Measurements from ENCODE around the gene POC1A. TPM values are rescaled to one million over a fixed set of nuclear protein-coding genes. Genes with fewer than 3 reads are reported as not detected.

POC1A gene
- total RNA-seq, 2 donors from 2014 or later, result 2.5 to 5.3 TPM

DNA sequence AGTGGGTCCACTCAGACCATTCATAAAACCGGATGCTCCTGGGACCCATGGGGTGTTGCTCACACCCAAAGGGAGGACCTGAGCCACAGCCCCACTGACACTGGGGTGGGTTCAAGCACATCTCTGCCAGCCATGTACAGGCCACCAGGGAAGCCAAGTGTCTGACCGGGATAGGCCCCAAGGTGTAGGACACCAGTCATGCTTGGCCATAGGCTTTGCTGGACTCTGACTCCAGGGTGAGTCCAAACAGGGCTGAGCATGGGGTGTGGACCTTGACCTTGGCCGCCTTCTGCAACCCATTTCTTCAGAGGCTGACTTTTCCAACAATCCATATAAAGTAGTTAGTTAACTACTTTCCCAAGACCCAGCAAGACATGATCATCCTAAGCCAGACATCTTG, 66.5 kb downstream of the POC1A start:
- H3K27me3 ChIP-seq (replicated peaks; ENCODE audit: insufficient read depth), result no peaks in the 10 kb centered on the region
- TF ChIP-seq CTCF (IDR thresholded peaks at IDR 0.05), result no peak
- no peak for TF ChIP-seq POLR2AphosphoS5 (IDR thresholded peaks at IDR 0.05)
- TF ChIP-seq POLR2A (IDR thresholded peaks at IDR 0.05), result no peak
- intact Hi-C loops (cut with DNase I), result no loop called here
- H3K4me1 ChIP-seq (replicated peaks), result no peaks in the 10 kb centered on the region
- no peak overlapping the region for H3K4me3 ChIP-seq
- no peaks in the 10 kb centered on the region for H3K36me3 ChIP-seq
- 100% methylated on average over 3 of the region's 3 CpGs for WGBS
- DNase-seq (ENCODE audit: low spot score), result no peak
- no peak overlapping the region for H3K27ac ChIP-seq
- H3K9me3 ChIP-seq, result no peaks in the 10 kb centered on the region

DNA sequence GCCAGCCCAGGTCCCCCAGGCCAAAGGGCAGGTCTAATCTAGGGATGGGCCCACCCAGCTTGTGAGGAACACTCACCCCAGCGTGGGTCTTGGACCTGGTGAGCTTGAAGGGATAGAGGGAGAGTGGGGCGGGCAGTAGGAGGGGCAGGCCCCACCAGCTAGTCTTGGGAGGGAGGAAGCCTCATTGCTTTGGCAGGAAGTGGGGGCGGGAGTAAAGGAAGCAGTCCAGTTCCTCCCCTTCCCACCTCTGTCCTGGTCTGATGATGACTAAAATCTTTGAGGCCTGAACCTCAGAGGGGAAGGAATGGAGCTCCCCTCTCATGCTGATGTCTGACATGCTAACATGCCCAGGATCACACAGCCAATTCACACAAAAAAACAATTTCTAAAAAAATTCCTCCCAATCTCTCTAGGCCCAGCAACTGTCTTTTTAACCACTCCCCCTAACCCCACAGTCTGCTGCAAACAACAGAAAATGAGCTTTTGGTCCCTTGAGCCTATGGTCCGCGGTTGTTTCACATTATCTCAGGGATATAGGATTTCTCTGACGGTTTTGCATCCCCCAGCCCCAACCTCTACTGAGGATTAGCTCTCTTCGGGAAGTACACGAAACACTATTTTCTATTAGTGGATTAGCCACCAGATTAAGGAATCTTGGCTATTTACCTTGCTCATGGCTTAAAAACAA, 67.1 kb downstream of the POC1A start:
- TF ChIP-seq POLR2A (IDR thresholded peaks at IDR 0.05) (no peak), POLR2AphosphoS5 (IDR thresholded peaks at IDR 0.05) (no peak), CTCF (IDR thresholded peaks at IDR 0.05) (no peak)
- Histone ChIP-seq H3K27ac (no peak overlapping the region), H3K36me3 (no peaks in the 10 kb centered on the region), H3K9me3 (no peaks in the 10 kb centered on the region), H3K4me1 (replicated peaks) (no peaks in the 10 kb centered on the region), H3K27me3 (replicated peaks; ENCODE audit: insufficient read depth) (no peaks in the 10 kb centered on the region), H3K4me3 (no peak overlapping the region)
- DNase-seq (ENCODE audit: low spot score), result no peak
- WGBS, result 89% methylated on average over 8 of the region's 8 CpGs
- intact Hi-C loops (cut with DNase I), result no loop called here

GRCh38 chr3:52086461-52086860, 67.8 kb downstream of the POC1A start:
- no peak for DNase-seq (ENCODE audit: low spot score)
- no peaks in the 10 kb centered on the region for H3K9me3 ChIP-seq
- H3K4me1 ChIP-seq (replicated peaks), result no peaks in the 10 kb centered on the region
- H3K4me3 ChIP-seq, result no peak overlapping the region
- no peak for TF ChIP-seq POLR2A (IDR thresholded peaks at IDR 0.05)
- no peak for TF ChIP-seq CTCF (IDR thresholded peaks at IDR 0.05)
- no peak for TF ChIP-seq POLR2AphosphoS5 (IDR thresholded peaks at IDR 0.05)
- H3K36me3 ChIP-seq, result no peaks in the 10 kb centered on the region
- 86% methylated on average over 6 of the region's 6 CpGs for WGBS
- no peaks in the 10 kb centered on the region for H3K27me3 ChIP-seq (replicated peaks; ENCODE audit: insufficient read depth)
- intact Hi-C loops (cut with DNase I), result no loop called here
- no peak overlapping the region for H3K27ac ChIP-seq

DNA sequence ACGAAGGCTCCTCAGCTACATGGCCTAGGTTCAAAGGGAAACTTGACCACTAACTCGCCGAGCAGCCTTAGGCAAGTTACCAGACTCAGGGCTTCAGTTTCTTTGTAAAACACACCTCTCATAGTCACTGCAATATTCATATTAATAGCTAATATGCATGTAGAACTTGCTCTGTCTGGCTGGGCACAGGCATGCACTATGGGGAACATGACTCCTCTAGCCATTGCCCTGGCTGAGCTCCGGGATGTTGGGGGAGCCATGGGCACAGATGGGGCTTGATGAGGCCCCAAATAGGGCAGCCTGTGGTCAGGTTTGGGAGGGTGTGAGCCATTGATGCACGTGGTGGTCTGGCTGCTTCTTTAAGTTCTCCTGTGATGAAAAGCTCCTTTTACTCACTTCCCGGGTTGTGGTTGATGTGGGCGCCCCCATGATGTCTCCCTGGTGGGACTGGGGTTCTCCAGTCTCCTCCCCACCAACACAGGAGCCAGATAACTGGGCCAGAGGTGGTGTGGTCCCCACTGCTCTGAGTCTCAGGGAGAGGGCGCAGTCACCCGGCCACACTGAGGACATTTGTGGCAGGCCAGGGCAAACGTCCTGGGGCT, 68.4 kb downstream of the POC1A start:
- Histone ChIP-seq H3K36me3 (no peaks in the 10 kb centered on the region), H3K9me3 (no peaks in the 10 kb centered on the region), H3K27me3 (replicated peaks; ENCODE audit: insufficient read depth) (no peaks in the 10 kb centered on the region), H3K27ac (no peak overlapping the region), H3K4me1 (replicated peaks) (no peaks in the 10 kb centered on the region), H3K4me3 (no peak overlapping the region)
- no peak for DNase-seq (ENCODE audit: low spot score)
- no peak for TF ChIP-seq POLR2A (IDR thresholded peaks at IDR 0.05)
- TF ChIP-seq POLR2AphosphoS5 (IDR thresholded peaks at IDR 0.05), result no peak
- TF ChIP-seq CTCF (IDR thresholded peaks at IDR 0.05), result no peak
- 88% methylated on average over 10 of the region's 10 CpGs for WGBS
- intact Hi-C loops (cut with DNase I), result no loop called here
